ENCODE measurements around the gene OR11A1. TPM values are rescaled to one million over a fixed set of nuclear protein-coding genes. Genes with fewer than 3 reads are reported as not detected.

The OR11A1 gene
- total RNA-seq: not detected
- polyA plus RNA-seq: not detected

- no peak within 1 kb of the TSS for H3K4me3 ChIP-seq (ENCODE audit: low read depth, low read length)
- no peak within 1 kb of the TSS for H3K27ac ChIP-seq (ENCODE audit: low read depth)
- no peak for DNase-seq (ENCODE audit: extremely low spot score)
- H3K36me3 ChIP-seq (ENCODE audit: insufficient read depth): no peaks in the 10 kb centered on the region
- 59% methylated on average over 2 of the region's 2 CpGs for WGBS
- H3K4me1 ChIP-seq (ENCODE audit: insufficient read depth): no peaks in the 10 kb centered on the region
Measured at GRCh38 chr6:29456971-29457370, at the start of gene OR11A1, which contains the start of gene OR2H1. Gene OR11A1 (minus strand): TSS chr6:29457071. CDS start chr6:29427641, 29,430 bp downstream. Gene OR2H1 (plus strand): TSS chr6:29457155. CDS start chr6:29461770, 4,615 bp downstream.

GRCh38 chr6:29506446-29507067, 49.7 kb upstream of the OR11A1 start:
- H3K27ac ChIP-seq (ENCODE audit: low read depth): no peak overlapping the region
- H3K4me3 ChIP-seq (ENCODE audit: low read depth, low read length): no peak overlapping the region
- H3K4me1 ChIP-seq (ENCODE audit: insufficient read depth): no peaks in the 10 kb centered on the region
- DNase-seq (ENCODE audit: extremely low spot score): no peak
- no peaks in the 10 kb centered on the region for H3K36me3 ChIP-seq (ENCODE audit: insufficient read depth)
- WGBS: 82% methylated on average over 11 of the region's 11 CpGs

GRCh38 chr6:29505808-29506207, 48.9 kb upstream of the OR11A1 start:
- Histone ChIP-seq H3K36me3 (ENCODE audit: insufficient read depth) (no peaks in the 10 kb centered on the region), H3K27ac (ENCODE audit: low read depth) (no peak overlapping the region), H3K4me1 (ENCODE audit: insufficient read depth) (no peaks in the 10 kb centered on the region), H3K4me3 (ENCODE audit: low read depth, low read length) (no peak overlapping the region)
- 91% methylated on average over 3 of the region's 3 CpGs for WGBS
- no peak for DNase-seq (ENCODE audit: extremely low spot score)

GRCh38 chr6:29504961-29505360, 48.1 kb upstream of the OR11A1 start:
- H3K36me3 ChIP-seq (ENCODE audit: insufficient read depth): no peaks in the 10 kb centered on the region
- no peak for DNase-seq (ENCODE audit: extremely low spot score)
- H3K4me1 ChIP-seq (ENCODE audit: insufficient read depth): no peaks in the 10 kb centered on the region
- H3K4me3 ChIP-seq (ENCODE audit: low read depth, low read length): no peak overlapping the region
- 71% methylated on average over 2 of the region's 2 CpGs for WGBS
- no peak overlapping the region for H3K27ac ChIP-seq (ENCODE audit: low read depth)

GRCh38 chr6:29502597-29502996, 45.7 kb upstream of the OR11A1 start:
- Histone ChIP-seq H3K4me3 (ENCODE audit: low read depth, low read length) (no peak overlapping the region), H3K27ac (ENCODE audit: low read depth) (no peak overlapping the region), H3K4me1 (ENCODE audit: insufficient read depth) (no peaks in the 10 kb centered on the region), H3K36me3 (ENCODE audit: insufficient read depth) (no peaks in the 10 kb centered on the region)
- DNase-seq (ENCODE audit: extremely low spot score): no peak
- WGBS: 86% methylated on average over 5 of the region's 5 CpGs

- H3K4me3 ChIP-seq (ENCODE audit: low read depth, low read length): no peak overlapping the region
- H3K27ac ChIP-seq (ENCODE audit: low read depth): no peak overlapping the region
- DNase-seq (ENCODE audit: extremely low spot score): no peak
- no peaks in the 10 kb centered on the region for H3K4me1 ChIP-seq (ENCODE audit: insufficient read depth)
- no peaks in the 10 kb centered on the region for H3K36me3 ChIP-seq (ENCODE audit: insufficient read depth)
- WGBS: 81% methylated on average over 3 of the region's 3 CpGs
Measured at GRCh38 chr6:29502181-29502580, 45.3 kb upstream of the OR11A1 start.

GRCh38 chr6:29501106-29501505, 44.2 kb upstream of the OR11A1 start:
- Histone ChIP-seq H3K4me3 (ENCODE audit: low read depth, low read length) (no peak overlapping the region), H3K27ac (ENCODE audit: low read depth) (no peak overlapping the region), H3K36me3 (ENCODE audit: insufficient read depth) (no peaks in the 10 kb centered on the region), H3K4me1 (ENCODE audit: insufficient read depth) (no peaks in the 10 kb centered on the region)
- DNase-seq (ENCODE audit: extremely low spot score): no peak
- 90% methylated on average over 6 of the region's 6 CpGs for WGBS

GRCh38 chr6:29500594-29500993, 43.7 kb upstream of the OR11A1 start:
- Histone ChIP-seq H3K4me3 (ENCODE audit: low read depth, low read length) (no peak overlapping the region), H3K4me1 (ENCODE audit: insufficient read depth) (no peaks in the 10 kb centered on the region), H3K27ac (ENCODE audit: low read depth) (no peak overlapping the region), H3K36me3 (ENCODE audit: insufficient read depth) (no peaks in the 10 kb centered on the region)
- no peak for DNase-seq (ENCODE audit: extremely low spot score)
- 82% methylated on average over 8 of the region's 8 CpGs for WGBS

- no peak overlapping the region for H3K4me3 ChIP-seq (ENCODE audit: low read depth, low read length)
- no peak overlapping the region for H3K27ac ChIP-seq (ENCODE audit: low read depth)
- H3K36me3 ChIP-seq (ENCODE audit: insufficient read depth): no peaks in the 10 kb centered on the region
- no peak for DNase-seq (ENCODE audit: extremely low spot score)
- 73% methylated on average over 5 of the region's 5 CpGs for WGBS
- H3K4me1 ChIP-seq (ENCODE audit: insufficient read depth): no peaks in the 10 kb centered on the region
Measured at GRCh38 chr6:29499704-29500103, 42.8 kb upstream of the OR11A1 start.

- 76% methylated on average over 4 of the region's 4 CpGs for WGBS
- no peaks in the 10 kb centered on the region for H3K36me3 ChIP-seq (ENCODE audit: insufficient read depth)
- H3K4me1 ChIP-seq (ENCODE audit: insufficient read depth): no peaks in the 10 kb centered on the region
- H3K27ac ChIP-seq (ENCODE audit: low read depth): no peak overlapping the region
- no peak for DNase-seq (ENCODE audit: extremely low spot score)
- no peak overlapping the region for H3K4me3 ChIP-seq (ENCODE audit: low read depth, low read length)
Measured at GRCh38 chr6:29496961-29497360, 40.1 kb upstream of the OR11A1 start.

- Histone ChIP-seq H3K36me3 (ENCODE audit: insufficient read depth) (no peaks in the 10 kb centered on the region), H3K4me1 (ENCODE audit: insufficient read depth) (no peaks in the 10 kb centered on the region), H3K27ac (ENCODE audit: low read depth) (no peak overlapping the region), H3K4me3 (ENCODE audit: low read depth, low read length) (no peak overlapping the region)
- WGBS: 69% methylated on average over 4 of the region's 4 CpGs
- DNase-seq (ENCODE audit: extremely low spot score): no peak
Measured at GRCh38 chr6:29495571-29495970, 38.7 kb upstream of the OR11A1 start.

- Histone ChIP-seq H3K36me3 (ENCODE audit: insufficient read depth) (no peaks in the 10 kb centered on the region), H3K4me3 (ENCODE audit: low read depth, low read length) (no peak overlapping the region), H3K4me1 (ENCODE audit: insufficient read depth) (no peaks in the 10 kb centered on the region), H3K27ac (ENCODE audit: low read depth) (no peak overlapping the region)
- no peak for DNase-seq (ENCODE audit: extremely low spot score)
- 72% methylated on average over 2 of the region's 2 CpGs for WGBS
Measured at GRCh38 chr6:29494131-29494530, 37.3 kb upstream of the OR11A1 start.

GRCh38 chr6:29493261-29493660, 36.4 kb upstream of the OR11A1 start:
- Histone ChIP-seq H3K27ac (ENCODE audit: low read depth) (no peak overlapping the region), H3K4me1 (ENCODE audit: insufficient read depth) (no peaks in the 10 kb centered on the region), H3K4me3 (ENCODE audit: low read depth, low read length) (no peak overlapping the region), H3K36me3 (ENCODE audit: insufficient read depth) (no peaks in the 10 kb centered on the region)
- WGBS: 81% methylated on average over 2 of the region's 2 CpGs
- no peak for DNase-seq (ENCODE audit: extremely low spot score)

GRCh38 chr6:29491574-29491973, 34.7 kb upstream of the OR11A1 start:
- DNase-seq (ENCODE audit: extremely low spot score): no peak
- 85% methylated on average over 4 of the region's 4 CpGs for WGBS
- no peaks in the 10 kb centered on the region for H3K4me1 ChIP-seq (ENCODE audit: insufficient read depth)
- no peak overlapping the region for H3K27ac ChIP-seq (ENCODE audit: low read depth)
- no peak overlapping the region for H3K4me3 ChIP-seq (ENCODE audit: low read depth, low read length)
- H3K36me3 ChIP-seq (ENCODE audit: insufficient read depth): no peaks in the 10 kb centered on the region

GRCh38 chr6:29490552-29490951, 33.7 kb upstream of the OR11A1 start:
- Histone ChIP-seq H3K4me3 (ENCODE audit: low read depth, low read length) (no peak overlapping the region), H3K27ac (ENCODE audit: low read depth) (no peak overlapping the region), H3K36me3 (ENCODE audit: insufficient read depth) (no peaks in the 10 kb centered on the region), H3K4me1 (ENCODE audit: insufficient read depth) (no peaks in the 10 kb centered on the region)
- DNase-seq (ENCODE audit: extremely low spot score): no peak
- 66% methylated on average over 2 of the region's 2 CpGs for WGBS
